GM12872 (cell line): ENCODE measurements around the gene PRAME.

Experiments
- TF ChIP-seq, protein P1 (sequence below): IDR thresholded peaks from 3 replicates; pipeline ENCODE4 v1.5.1; 2011; ENCODE audit warnings: low read depth, mild to moderate bottlenecking, low read length, moderate library complexity; ENCODE audit not compliant: insufficient read depth

Gene PRAME

DNA sequence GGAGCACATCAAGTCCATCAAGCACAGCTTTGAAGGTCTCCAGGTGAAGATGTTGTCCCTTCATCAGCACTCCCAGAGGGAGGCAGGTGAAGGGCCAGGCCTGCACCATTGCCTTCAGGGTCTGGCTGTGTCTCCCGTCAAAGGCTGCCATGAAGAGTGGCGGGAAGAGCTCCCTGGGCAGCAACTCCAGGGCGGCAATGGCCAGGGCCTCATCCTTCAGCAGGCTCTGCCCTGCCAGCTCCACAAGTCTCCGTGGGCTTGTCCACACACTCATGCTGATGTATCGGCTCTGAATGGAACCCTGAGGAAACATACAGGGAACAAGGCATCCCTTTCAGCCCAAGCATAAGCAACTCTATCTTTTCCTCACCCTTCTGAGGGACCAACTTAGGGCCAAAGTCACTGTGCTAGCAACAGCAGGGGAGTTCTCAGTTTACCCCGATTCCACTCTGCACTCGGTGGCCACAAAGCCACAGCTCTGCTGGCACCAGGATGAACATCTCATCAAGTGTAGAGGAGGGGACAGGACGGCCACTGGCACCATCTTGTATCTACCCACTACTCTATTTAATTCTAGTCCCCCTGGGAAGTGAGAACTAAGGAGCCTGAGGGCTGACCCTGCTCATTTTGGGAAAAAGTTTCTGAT lies 8.2 kb downstream of the PRAME start:
- TF ChIP-seq, protein P1, sequence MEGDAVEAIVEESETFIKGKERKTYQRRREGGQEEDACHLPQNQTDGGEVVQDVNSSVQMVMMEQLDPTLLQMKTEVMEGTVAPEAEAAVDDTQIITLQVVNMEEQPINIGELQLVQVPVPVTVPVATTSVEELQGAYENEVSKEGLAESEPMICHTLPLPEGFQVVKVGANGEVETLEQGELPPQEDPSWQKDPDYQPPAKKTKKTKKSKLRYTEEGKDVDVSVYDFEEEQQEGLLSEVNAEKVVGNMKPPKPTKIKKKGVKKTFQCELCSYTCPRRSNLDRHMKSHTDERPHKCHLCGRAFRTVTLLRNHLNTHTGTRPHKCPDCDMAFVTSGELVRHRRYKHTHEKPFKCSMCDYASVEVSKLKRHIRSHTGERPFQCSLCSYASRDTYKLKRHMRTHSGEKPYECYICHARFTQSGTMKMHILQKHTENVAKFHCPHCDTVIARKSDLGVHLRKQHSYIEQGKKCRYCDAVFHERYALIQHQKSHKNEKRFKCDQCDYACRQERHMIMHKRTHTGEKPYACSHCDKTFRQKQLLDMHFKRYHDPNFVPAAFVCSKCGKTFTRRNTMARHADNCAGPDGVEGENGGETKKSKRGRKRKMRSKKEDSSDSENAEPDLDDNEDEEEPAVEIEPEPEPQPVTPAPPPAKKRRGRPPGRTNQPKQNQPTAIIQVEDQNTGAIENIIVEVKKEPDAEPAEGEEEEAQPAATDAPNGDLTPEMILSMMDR: no peak

DNA sequence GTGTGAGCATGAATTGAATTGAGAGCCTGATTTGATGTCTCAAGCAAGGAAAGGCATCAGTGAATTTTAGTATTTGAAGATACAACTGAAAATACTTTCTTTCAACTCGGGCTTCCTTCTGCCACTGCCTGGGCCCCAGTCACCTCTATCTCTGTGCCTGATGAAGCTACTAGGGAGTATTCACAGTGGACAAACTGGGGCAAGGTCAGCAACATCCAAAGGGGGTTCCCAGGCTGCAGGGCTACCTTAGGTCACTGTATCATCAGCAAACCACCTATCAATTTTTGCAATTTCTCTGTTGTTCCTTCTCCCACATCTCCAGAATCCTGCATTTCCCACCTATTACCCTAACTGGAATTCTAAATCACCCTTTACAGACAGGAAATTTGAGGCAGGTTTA lies 10.2 kb downstream of the PRAME start:
- TF ChIP-seq, protein P1: no peak

DNA sequence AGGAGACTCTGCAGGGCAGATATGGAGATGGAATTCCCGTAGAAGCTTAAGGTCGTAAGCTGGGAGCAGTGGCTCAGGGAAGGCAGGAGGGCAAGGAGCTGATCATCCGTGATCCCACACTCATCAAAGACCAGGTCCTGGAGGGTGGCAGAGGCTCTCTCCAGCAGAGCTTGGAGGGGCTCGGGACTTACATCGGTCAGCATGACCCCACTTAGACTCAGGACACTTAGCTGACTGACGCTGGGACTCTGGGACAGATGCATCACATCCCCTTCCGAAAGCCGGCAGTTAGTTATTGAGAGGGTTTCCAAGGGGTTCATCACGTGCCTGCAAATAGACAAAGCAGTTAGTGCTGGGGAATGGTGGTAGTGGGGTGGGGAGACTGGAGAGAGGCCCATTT lies 10.7 kb downstream of the PRAME start:
- TF ChIP-seq, protein P1: no peak

DNA sequence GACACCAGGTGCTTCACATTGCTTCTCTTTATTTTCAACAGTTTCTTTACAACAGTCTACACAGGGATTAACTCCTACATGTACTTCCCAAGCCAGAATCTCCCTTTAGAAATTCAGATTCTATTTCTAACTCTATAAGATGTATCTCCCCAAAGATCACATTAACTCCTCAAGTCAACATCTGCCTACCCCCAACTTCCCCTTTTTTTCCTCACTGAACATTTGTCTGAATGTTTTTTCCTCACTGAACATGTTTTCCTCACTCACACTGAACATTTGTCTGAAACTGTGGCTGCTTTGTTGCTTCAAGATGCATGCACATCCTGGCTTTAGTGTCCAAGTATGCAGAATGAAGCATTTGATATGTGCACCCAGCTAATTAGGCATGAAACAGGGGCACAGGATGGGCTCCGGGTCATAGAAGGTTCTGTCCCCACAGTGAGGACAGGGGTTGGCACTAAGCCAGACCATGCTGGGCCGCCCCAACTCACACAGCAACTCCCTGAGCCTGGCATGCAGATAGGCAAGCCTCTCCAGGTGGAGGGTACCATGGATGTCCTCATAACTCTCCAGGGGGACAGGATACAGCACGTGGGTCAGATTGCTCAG lies 11.3 kb downstream of the PRAME start:
- TF ChIP-seq, protein P1: no peak

DNA sequence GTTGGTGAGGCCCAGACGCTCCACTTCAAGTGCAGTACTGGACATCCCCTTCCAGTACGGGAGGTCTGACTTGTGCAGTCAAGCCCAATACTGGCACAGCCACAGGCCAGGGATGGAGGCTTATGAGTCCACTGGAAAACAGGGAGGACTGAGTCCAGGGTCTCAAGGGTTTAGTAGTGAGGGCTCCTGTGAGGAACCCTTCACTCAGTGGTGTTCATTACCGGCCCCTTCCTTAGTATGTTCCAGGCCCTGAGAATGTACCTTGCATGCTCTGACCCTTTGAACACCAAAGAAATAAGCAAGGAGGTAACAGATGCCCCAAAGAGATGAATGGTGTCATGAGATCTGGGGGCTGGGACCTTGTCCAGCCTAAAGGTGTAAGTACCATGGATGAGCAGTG lies 11.8 kb downstream of the PRAME start:
- TF ChIP-seq, protein P1: no peak

DNA sequence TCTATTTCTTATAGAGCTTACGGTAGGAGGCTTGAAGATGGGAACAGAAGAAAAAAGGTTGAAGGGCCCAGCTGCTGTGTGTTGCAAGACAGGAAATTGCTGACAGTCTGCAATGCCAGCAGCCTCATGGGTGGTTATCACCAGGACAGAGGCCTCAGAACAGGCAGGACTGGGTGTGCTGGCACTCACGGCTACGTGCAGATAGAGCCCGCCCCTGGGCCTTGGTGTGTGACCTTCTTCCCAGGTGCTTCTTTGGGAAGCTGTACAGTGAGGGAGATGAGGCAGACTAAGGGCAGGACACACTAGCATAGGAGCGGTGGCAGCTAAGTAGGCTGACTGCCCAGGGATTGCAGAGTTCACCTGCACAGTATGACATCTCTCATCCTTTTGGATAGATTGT lies 12.6 kb downstream of the PRAME start:
- TF ChIP-seq, protein P1: no peak

DNA sequence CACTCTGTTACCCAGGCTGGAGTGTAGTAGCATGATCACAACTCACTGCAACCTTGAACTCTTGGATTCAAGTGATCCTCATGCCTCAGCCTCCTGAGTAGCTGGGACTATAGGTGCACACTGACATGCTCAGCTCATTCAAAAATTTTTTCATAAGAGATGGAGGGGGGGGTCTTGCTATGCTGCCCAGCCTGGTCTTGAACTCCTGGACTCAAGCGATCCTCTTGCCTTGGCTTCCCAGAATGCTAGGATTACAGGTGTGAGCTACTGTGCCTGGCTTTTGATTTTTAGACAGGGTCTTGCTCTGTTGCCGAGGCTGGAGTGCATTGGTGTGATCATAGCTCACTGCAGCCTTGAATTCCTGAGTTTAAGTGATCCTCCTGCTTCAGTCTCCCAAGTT lies 14.0 kb downstream of the PRAME start:
- TF ChIP-seq, protein P1: no peak
